GM12892 (cell line): Measurements from ENCODE around the gene LRRC75A.

ENCODE experiments used
- POLR2AphosphoS5 ChIP-seq: IDR thresholded peaks from 2 replicates; pipeline ENCODE4 v1.6.1; 2011; ENCODE audit warnings: low read depth, low read length, control low read depth
- TAF1 ChIP-seq: IDR thresholded peaks from 2 replicates; pipeline ENCODE4 v1.6.1; 2011; ENCODE audit warnings: low read depth, mild to moderate bottlenecking, control low read depth, low read length, borderline replicate concordance

DNA sequence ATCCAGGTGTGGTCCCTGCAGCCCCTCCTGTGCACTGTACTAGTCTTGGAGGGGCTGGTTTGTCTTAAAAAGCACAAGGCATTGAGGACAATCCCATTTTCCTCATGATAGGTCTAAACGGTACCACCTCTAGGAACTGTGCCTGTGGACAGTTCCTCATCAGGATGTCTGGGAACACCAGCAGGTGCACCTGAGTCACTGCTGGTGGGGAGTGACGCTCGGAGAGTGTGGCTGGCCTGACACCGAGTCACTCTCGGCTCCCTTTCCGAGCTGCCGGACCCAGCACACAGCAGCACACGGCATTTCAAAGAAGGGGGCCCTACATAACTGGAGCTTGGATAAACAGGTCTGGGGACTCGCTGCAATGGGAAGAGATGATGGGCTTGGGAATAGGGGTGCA, 25.6 kb downstream of the LRRC75A start:
- TF ChIP-seq TAF1 (no peak), POLR2AphosphoS5 (no peak)
